OCI-LY7 (cell line): ENCODE measurements around the gene TMEM100.

Experiments used
- CTCF ChIP-seq: fragments of 200-600 bp; sonication (generic); conservative IDR thresholded peaks from 2 replicates; pipeline ENCODE4 v1.5.1; 2014; ENCODE audit warnings: mild to moderate bottlenecking, antibody characterized with exemption, low read length, moderate library complexity, mixed read lengths
- EZH2phosphoT487 ChIP-seq: fragments of 200-600 bp; sonication (generic); IDR thresholded peaks from 2 replicates; pipeline ENCODE4 v1.6.1; 2018; ENCODE audit warnings: low read depth, borderline replicate concordance, mild to moderate bottlenecking, mixed run types, antibody characterized with exemption, low read length, moderate library complexity, mixed read lengths

- TF ChIP-seq CTCF: no peak
- no peak for TF ChIP-seq EZH2phosphoT487
Observed at GRCh38 chr17:55677446-55677845, 45.2 kb downstream of the TMEM100 start.
